Activated naive CD4-positive, alpha-beta T cell treated with anti-CD3 and anti-CD28 coated beads, Interleukin-2, amount 50 U/mL, for 72 hours (primary cell): Measurements from ENCODE around the gene TMEM151B. TPM values are rescaled to one million over a fixed set of nuclear protein-coding genes. Genes with fewer than 3 reads are reported as not detected.
"Not testable (repeated sequence)": the region's sequence is repeated elsewhere in the genome, so short reads cannot be mapped to it uniquely, and the experiment has no call there.

Experiments
- ATAC-seq, 2 donors: fragments of 150-1000 bp; cut with Tn5 transposase; 2 replicates each; pipeline ENCODE4 v1.10.0; 2021; ENCODE audit warnings: mild to moderate bottlenecking in 2 of 2, moderate library complexity in 2 of 2
- DNase-seq, 2 donors: peaks; one replicate each; pipeline ENCODE4 v3.0.0; 2021 to 2022; ENCODE audit warnings: low spot score in 2 of 2
- H3K27ac Mint-ChIP-seq, 2 donors: one replicate each; pipeline ENCODE4 v1.8.0; 2022; ENCODE audit warnings: mild to moderate bottlenecking in 2 of 2, mixed read lengths in 2 of 2
- H3K36me3 Mint-ChIP-seq, 2 donors: one replicate each; pipeline ENCODE4 v1.8.0; 2022; ENCODE audit warnings: mixed read lengths in 2 of 2
- H3K9me3 Mint-ChIP-seq, 2 donors: one replicate each; pipeline ENCODE4 v1.8.0; 2022; ENCODE audit warnings: mixed read lengths in 2 of 2
- total RNA-seq, 2 donors: library from RNA; stranded (reverse); gene quantifications; one replicate each; pipeline ENCODE4 v1.2.3, GENCODE V29; 2022

Gene TMEM151B
- total RNA-seq, 2 donors from 2014 or later = 0.20 TPM; not detected in 1

DNA sequence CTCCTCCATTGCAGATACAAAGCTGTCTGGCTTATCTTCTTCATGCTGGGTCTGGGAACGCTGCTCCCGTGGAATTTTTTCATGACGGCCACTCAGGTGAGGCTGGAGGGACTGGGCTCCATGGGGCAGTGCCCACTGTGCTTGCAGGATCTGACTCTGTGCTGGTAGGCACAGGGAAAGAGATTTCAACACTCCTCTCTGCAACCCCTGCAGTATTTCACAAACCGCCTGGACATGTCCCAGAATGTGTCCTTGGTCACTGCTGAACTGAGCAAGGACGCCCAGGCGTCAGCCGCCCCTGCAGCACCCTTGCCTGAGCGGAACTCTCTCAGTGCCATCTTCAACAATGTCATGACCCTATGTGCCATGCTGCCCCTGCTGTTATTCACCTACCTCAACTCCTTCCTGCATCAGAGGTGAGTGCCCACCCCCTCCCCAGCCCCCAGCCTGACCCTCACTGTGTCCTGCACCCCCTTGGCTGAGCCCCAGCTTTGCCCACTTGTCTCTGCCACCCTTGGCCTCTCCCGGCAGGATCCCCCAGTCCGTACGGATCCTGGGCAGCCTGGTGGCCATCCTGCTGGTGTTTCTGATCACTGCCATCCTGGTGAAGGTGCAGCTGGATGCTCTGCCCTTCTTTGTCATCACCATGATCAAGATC lies 40.7 kb upstream of the TMEM151B start:
- ATAC-seq = no peak
- H3K36me3 Mint-ChIP-seq = peaks cover 11 to 18% of the 10 kb centered on the region in 2 donors

DNA sequence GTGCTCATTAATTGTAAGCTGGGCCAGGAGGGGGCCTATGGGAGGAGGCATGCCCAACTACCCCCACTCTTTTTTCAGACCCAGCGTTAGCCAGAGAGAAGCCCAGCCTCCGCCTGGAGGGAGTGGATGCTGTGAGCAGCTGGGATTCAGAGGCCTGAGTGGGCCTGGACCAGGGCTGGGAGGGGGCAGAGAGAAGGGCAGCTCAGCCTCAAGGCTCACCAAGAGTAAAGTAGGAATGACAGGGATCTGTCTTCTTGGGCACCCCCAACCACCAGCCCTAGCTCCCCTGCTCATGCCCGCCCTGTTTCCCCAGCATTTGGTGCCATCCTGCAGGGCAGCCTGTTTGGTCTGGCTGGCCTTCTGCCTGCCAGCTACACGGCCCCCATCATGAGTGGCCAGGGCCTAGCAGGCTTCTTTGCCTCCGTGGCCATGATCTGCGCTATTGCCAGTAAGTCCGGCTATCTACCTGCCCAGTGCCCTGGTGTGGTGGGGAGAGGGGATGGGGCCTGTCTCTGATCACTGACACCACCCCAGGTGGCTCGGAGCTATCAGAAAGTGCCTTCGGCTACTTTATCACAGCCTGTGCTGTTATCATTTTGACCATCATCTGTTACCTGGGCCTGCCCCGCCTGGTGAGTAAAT lies 40.1 kb upstream of the TMEM151B start:
- H3K36me3 Mint-ChIP-seq = peaks cover 11 to 13% of the 10 kb centered on the region in 2 donors
- no peak for DNase-seq
- no peak for ATAC-seq
- no peak overlapping the region for H3K27ac Mint-ChIP-seq
- H3K9me3 Mint-ChIP-seq = no peaks in the 10 kb centered on the region

More for the DNA sequence above, 40.7 kb upstream of the TMEM151B start:
- H3K27ac Mint-ChIP-seq = no peak overlapping the region
- no peaks in the 10 kb centered on the region for H3K9me3 Mint-ChIP-seq
- no peak for DNase-seq

DNA sequence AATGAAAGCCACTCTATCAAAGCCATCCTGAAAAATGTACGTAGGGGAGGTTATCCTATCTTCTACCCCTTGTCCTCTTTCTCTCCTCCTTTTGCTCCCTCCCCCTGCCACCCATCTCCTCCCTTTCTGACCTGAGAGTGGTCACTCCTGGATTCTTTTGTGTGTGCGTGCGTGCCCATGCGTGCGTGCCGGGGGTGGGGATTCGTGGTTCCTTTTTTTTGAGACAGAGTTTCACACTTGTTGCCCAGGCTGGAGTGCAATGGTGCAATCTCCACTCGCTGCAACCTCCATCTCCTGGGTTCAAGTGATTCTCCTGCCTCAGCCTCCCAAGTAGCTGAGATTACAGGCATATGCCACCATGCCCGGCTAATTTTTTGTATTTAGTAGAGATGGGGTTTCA lies 38.8 kb upstream of the TMEM151B start:
- ATAC-seq, H3K27ac Mint-ChIP-seq, DNase-seq, H3K9me3 Mint-ChIP-seq: not testable (repeated sequence)
- H3K36me3 Mint-ChIP-seq = peaks cover 11 to 13% of the 10 kb centered on the region in 2 donors

DNA sequence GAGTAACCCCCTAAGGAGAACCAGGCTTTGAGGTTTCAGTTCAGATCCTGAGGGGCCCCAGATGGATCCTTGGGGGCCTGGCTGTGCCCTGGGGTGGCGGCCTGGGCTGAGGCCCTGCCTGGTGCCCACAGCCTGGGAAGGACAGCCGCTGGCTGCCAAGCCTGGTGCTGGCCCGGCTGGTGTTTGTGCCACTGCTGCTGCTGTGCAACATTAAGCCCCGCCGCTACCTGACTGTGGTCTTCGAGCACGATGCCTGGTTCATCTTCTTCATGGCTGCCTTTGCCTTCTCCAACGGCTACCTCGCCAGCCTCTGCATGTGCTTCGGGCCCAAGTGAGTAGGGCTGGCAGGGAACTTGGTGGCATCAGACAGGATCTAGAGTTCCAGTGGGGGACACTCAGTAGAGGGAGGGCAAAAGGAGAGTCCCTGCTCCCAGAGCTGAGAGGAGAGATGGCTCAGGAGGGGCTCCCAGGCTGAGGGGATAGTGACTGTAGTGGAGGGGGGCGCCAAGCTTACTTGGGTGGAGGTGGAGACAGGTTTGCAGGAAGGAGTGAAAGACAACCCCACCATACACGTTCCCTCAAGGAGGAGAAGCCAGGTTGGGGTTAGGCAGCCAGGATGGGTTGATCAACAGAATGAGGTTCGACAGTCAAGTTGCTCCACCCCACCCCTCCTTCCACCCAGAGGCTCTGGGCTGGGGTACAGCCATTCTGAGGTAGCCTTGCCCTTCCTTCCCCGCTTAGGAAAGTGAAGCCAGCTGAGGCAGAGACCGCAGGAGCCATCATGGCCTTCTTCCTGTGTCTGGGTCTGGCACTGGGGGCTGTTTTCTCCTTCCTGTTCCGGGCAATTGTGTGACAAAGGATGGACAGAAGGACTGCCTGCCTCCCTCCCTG lies 37.3 kb upstream of the TMEM151B start:
- H3K36me3 Mint-ChIP-seq = peaks cover 11 to 13% of the 10 kb centered on the region in 2 donors
- H3K27ac Mint-ChIP-seq = peak overlapping the region in 1 of 2 donors; percentile 85
- ATAC-seq (no peak), DNase-seq (no peak)
- H3K9me3 Mint-ChIP-seq = no peaks in the 10 kb centered on the region

DNA sequence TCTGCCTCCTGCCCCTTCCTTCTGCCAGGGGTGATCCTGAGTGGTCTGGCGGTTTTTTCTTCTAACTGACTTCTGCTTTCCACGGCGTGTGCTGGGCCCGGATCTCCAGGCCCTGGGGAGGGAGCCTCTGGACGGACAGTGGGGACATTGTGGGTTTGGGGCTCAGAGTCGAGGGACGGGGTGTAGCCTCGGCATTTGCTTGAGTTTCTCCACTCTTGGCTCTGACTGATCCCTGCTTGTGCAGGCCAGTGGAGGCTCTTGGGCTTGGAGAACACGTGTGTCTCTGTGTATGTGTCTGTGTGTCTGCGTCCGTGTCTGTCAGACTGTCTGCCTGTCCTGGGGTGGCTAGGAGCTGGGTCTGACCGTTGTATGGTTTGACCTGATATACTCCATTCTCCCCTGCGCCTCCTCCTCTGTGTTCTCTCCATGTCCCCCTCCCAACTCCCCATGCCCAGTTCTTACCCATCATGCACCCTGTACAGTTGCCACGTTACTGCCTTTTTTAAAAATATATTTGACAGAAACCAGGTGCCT lies 36.6 kb upstream of the TMEM151B start:
- DNase-seq (no peak), ATAC-seq (no peak)
- H3K27ac Mint-ChIP-seq = peak overlapping the region; percentile 22 to 59
- H3K9me3 Mint-ChIP-seq = no peaks in the 10 kb centered on the region
- H3K36me3 Mint-ChIP-seq = peaks cover 11 to 12% of the 10 kb centered on the region in 2 donors

DNA sequence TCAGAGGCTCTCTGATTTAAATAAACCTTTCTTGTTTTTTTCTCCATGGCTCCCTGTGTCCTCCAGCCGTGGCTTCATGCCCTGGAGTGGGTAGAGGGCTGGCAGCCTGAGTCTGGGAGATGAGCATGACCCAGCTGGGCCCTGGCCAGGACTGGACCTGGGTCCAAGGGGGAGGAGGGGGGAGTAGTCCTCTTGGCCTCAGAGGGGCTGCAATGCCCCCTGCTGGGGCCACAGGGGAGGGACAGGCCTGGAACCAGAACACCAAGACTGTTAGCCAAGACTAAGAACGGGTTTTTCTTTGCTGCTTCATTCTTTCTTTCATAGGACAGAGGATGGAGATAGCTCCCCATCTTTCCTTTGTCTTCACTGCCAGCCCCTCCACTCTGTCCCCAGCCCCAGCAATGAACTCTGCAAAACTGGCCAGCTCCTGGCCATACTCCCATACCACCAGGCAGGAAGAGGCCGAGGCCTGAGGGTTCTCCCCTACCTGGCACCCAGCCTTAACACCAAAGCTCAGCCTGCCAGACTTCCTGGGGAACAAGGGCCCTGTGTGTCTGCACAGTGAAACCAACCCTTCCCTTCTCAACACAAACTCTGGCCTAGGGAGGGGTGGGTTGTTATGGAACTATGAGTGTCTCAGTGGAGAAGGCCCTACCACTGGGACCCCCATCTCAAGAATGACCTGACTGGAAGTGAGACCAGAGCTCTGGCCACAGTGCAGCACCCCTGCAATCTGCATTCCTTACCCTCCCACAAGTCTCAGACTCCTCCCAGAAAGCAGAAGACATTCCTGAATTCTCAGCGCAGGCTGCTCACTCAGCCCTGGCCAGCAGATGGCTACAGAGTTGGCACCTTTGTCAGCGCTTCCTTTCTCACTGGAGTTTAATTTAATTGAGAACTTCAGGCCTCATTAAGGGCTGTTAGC lies 35.9 kb upstream of the TMEM151B start:
- peaks cover 6 to 11% of the 10 kb centered on the region in 2 donors for H3K36me3 Mint-ChIP-seq
- H3K27ac Mint-ChIP-seq = peak overlapping the region; percentile 22 to 59
- no peak for DNase-seq
- ATAC-seq = no peak
- H3K9me3 Mint-ChIP-seq = no peaks in the 10 kb centered on the region

DNA sequence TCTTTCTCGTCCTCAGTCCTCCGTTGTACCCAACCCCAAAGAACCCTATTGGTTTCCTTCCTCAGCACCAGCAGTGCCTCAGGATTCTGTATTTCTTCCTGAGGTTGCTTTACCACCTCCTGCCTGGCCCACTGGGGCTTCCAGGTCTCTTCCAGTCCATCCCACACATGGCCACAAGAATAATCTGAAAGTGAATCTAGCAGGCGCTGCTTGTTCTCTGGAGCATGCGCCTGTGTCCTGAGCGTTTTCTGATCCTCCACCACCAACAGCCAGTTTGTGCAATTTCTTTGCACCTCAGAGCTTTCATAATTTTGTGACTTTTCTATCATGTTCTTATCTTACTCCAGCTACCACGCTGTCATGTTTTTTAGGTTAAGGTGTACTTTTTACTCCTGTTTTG lies 35.0 kb upstream of the TMEM151B start:
- ATAC-seq (no peak), DNase-seq (no peak)
- Mint-ChIP-seq H3K36me3 (peaks cover 4 to 11% of the 10 kb centered on the region in 2 donors), H3K9me3 (no peaks in the 10 kb centered on the region), H3K27ac (no peak overlapping the region)

DNA sequence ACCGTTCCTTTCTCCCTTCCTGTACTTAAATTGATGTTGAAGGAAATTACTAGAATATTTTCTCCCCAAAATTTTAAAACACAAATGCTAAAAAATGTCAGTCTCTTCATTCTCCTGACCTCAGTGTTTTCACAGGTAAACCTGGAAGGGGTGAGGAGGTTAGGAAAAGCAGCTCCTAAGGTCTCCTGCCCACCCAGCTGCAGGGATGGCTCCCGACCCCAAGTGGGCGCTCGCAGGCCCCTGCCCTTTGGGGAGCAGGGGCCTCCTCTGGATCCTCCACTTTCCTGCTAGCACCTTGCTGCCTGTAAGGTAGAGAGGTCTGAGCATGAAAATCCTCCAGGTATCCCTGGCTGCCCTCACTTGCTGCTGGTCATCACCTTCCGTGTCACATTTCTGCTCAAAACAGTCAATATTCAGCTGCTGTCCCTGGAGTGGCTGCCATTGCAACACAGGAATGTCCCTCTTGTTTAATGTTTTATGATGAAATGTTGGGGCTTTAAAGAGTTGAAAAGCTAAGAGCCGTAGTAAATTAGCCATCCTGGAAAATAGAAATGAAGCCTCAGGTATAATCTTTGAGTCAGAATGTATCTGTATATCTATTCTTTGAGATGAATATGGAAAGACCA lies 34.2 kb upstream of the TMEM151B start:
- no peaks in the 10 kb centered on the region for H3K9me3 Mint-ChIP-seq
- no peak for ATAC-seq
- no peak overlapping the region for H3K27ac Mint-ChIP-seq
- DNase-seq = no peak
- peaks cover 4 to 5% of the 10 kb centered on the region in 2 donors for H3K36me3 Mint-ChIP-seq

DNA sequence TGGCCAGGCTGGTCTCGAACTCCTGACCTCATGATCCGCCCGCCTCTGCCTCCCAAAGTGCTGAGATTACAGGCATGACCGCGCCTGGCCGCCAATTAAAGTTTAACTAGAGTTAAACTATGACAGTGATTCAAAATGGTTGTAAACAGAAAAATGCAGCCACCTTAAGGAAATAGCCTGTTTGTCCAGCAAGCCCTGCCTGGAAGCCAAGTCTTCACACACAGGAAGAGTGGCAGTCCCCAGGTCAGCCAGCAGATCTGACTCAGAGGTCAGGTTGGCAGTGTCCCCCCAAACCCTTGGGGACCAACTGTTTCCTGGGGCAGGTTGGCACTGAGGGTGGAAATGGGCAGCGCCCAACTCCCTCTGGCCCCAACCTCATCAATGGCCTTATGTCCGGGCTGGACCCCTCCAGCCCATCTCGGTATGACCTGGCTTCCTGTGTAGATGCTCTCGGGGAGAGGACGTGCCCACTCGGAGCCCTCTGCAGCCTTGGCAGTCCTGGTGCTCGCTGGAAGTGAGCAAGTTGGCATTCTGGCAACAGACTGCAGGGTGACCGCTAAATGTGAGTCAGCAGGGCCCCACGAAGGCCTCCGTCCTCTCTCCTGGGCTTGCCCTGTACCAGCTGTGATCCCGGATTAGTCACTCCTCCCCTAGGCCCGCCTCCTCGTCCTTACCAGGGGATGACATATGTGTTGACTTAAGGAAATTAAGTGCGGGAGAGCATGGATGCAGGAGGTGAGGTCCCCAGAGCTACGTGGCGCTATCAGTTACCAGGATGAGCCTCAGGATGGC lies 33.0 kb upstream of the TMEM151B start:
- Mint-ChIP-seq H3K36me3 (peaks cover 0 to under 1% of the 10 kb centered on the region in 2 donors), H3K9me3 (no peaks in the 10 kb centered on the region), H3K27ac (peak overlapping the region; percentile 89 to 97)
- ATAC-seq = peak; percentile 85 to 89
- peak; percentile 59 to 90 for DNase-seq

DNA sequence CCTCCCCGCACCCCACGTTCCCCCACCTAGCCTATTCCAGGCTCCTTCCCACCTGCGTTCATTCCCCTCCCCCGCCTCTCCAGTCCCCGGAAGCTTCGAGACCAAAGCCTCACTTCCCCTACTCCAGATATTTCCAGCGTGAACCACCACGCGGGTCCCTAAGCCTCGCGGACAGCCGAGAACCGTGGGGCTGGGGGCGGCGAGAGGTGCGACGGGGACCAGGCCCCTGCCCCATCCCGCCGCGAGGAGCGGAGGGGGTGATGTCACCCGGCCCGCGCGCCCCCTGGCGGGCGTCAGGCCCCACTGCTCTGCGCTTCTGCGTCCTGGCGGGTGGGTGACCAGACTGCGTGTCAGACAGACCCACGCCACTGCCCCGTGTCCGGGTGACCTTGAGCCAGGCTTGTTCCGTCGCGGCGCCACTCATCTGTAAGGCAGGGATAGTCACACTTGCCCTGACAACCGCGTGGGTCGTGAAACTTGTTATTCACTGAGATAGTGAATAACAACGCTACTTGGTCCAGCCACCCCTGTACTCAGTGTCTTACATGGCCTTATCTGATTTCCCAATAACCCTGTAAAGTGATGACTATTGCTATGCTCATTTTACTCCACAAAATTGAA lies 32.3 kb upstream of the TMEM151B start:
- peak overlapping the region; percentile 89 to 97 for H3K27ac Mint-ChIP-seq
- H3K36me3 Mint-ChIP-seq = no peaks in the 10 kb centered on the region
- DNase-seq (peak; percentile 89 to 90), ATAC-seq (peak; percentile 82 to 93)
- H3K9me3 Mint-ChIP-seq = no peaks in the 10 kb centered on the region

DNA sequence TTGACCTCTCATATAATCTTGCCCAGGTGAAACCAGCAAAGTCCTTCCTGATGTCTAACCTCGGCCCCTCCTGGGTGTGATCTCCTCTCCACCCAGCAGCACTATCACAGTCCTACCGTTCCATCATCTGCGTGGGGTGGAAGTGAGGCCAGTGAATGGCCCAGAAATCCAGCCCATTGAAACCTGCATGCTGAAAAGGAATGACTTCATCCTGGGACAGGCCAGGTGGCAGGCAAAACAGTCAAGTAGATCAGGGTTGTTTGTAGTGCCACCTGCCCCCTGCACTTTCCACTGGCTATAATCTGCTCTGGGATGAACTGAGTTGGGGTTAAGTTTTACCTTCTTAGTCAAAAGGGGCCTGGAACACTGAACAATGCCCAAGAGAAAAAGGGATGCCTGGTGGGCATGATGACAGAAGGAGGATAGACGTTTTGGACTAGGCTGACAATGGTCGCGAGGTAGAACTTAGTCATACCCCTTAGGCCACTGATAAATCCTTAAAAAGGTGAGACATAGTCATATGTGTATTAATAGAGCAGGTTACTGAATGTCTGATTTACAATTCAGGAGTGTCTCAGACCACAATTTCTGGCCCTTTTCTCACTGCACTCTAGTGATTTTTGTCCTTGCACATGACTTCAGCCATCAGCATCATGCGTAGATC lies 31.4 kb upstream of the TMEM151B start:
- no peak for ATAC-seq
- Mint-ChIP-seq H3K27ac (peak overlapping the region in 1 of 2 donors; percentile 89), H3K36me3 (no peaks in the 10 kb centered on the region), H3K9me3 (no peaks in the 10 kb centered on the region)
- no peak for DNase-seq

DNA sequence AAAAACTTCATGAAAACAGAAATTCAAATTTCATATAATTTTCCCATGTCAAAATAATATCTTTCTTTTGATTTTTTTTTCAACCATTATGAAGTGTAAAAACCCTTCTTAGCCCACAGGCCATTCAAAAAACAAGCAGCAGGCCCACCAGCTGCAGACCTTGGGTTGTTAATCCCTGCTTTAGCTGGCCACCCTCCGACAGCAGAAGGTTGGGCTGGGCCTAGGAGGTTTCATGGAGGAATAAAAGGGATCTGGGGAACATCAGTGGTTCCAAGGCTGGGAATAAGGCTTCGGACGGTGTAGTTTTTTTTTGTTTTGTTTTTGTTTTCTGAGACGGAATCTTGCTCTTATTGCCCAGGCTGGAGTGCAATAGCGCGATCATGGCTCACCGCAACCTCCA lies 26.9 kb upstream of the TMEM151B start:
- DNase-seq (no peak), ATAC-seq (no peak)
- H3K36me3 Mint-ChIP-seq = peaks cover 18 to 23% of the 10 kb centered on the region in 2 donors
- H3K27ac Mint-ChIP-seq = peak overlapping the region in 1 of 2 donors; percentile 11
- no peaks in the 10 kb centered on the region for H3K9me3 Mint-ChIP-seq

DNA sequence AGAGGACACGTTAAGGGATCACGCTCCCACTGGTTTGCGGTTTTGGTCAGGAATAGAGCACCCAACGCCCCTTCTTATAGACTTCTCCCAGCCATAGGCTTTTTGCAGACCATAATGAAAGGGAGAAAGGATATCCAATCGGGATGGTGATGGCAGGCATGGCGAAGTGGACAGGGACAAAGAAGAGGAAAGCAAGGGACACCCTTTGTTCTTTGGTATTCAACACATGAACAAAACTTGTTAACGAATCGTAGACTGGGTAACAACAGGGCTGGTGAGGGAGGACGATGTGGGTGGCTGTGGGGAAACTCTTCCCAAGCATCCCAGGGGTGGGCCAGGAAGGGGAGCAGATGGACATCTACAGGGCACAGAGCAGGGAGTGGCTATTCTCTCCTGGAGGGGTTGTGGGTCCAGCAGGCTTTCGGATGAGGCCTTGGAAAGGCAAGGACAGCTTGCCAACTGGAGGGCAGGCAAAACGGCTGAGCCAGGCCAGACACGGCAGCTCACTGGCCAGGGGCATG lies 24.8 kb upstream of the TMEM151B start:
- DNase-seq (no peak), ATAC-seq (no peak)
- Mint-ChIP-seq H3K9me3 (no peaks in the 10 kb centered on the region), H3K36me3 (peaks cover 39 to 44% of the 10 kb centered on the region in 2 donors), H3K27ac (peak overlapping the region; percentile 56 to 100)
